ENCODE data around the gene CDH1. TPM values are rescaled to one million over a fixed set of nuclear protein-coding genes. Genes with fewer than 3 reads are reported as not detected.

CDH1 gene
- 10 to 100 TPM; 50.6 to 62.6 TPM for total RNA-seq

GRCh38 chr16:68737046-68737729 lies at the start of gene CDH1:
Gene CDH1 (plus strand): TSS chr16:68737292. CDS start chr16:68737416, 124 bp downstream.

GRCh38 chr16:68843482-68844210 lies 106.6 kb downstream of the CDH1 start, which contains the start of gene TANGO6:
Gene TANGO6 (plus strand): TSS chr16:68843531. CDS start chr16:68843618, 87 bp downstream.

Small RNA genes lying within 50 kb of the gene (small RNA-seq; reads per million reads assigned to genes)
- 0.04 to 0.06 reads per million in 2 donors for gene RNA5SP429

Other genes starting within 250 kb of the CDH1 start
- gene ZFP90, start 198.0 kb upstream of the CDH1 start, total RNA-seq, result 10 to 100 TPM; 13.0 to 23.1 TPM
- 100 to 1,000 TPM; 233 to 309 TPM for gene CDH3, start 92.0 kb upstream of the CDH1 start, total RNA-seq
- 10 to 100 TPM; 31.7 to 52.3 TPM for gene TANGO6, start 106.2 kb downstream of the CDH1 start, total RNA-seq